ENCODE results near the gene IFNL3. TPM values are rescaled to one million over a fixed set of nuclear protein-coding genes. Genes with fewer than 3 reads are reported as not detected.

IFNL3 gene
- total RNA-seq, 2 experiments from 2014 or later = not detected

DNA sequence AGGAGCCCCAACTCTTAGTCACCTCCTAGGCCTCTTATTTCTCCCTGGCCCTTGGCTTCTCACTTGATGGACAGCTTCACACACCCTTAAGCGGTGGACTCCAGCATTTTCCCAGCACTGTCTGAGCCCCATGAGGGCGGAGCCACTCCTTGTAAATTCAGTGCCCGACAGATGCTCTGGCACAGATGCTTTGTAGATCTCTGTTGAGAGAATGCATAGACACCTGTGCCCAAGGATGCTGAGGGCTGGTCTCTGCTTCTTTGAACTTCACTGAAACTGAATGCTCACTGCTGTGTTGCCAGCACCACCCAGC is 44.0 kb downstream of the IFNL3 start:
- peaks cover 71% of the 10 kb centered on the region for H3K27me3 Mint-ChIP-seq
- POLR2A ChIA-PET = no interaction called here
- H3K9me3 Mint-ChIP-seq = no peaks in the 10 kb centered on the region
- H3K4me1 Mint-ChIP-seq = peaks cover 8% of the 10 kb centered on the region
- CTCF ChIA-PET = no interaction called here
- no peak for DNase-seq
- H3K4me3 Mint-ChIP-seq = no peak overlapping the region
- H3K36me3 Mint-ChIP-seq (ENCODE audit: low read depth) = no peaks in the 10 kb centered on the region
- H3K27ac Mint-ChIP-seq = no peak overlapping the region

DNA sequence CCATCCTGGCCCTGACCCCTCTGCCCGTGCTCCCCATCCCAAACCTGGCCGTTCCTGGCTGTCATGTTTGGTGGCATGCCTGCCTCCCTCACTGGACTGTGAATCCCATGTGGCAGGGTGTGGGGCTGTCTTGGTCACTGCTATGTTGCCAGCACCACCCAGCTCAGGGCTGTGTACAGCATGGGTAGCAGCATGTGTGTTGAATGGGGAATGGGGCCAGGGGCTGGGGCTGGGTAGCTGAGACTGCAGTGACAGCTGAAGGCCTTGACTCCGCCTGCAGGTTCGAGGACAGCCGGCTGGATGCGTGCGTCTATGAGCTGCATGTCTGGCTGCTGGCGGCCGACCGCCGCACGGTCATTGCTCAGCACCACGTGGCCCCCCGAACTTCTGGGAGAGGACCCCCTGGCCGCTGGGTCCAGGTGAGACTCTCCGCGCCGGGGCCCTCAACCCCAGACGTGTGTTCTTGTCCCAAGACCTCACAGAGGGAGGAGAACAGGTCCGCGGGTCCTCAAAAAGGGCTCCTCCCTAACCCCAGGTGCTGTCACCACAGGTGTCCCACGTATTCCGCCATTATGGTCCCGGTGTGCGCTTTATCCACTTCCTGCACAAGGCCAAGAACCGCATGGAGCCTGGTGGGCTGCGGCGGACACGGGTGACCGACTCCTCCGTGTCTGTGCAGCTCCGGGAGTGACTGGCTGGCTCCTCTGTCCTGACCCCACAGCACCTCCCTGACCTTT is 44.6 kb downstream of the IFNL3 start:
- peaks cover 8% of the 10 kb centered on the region for H3K4me1 Mint-ChIP-seq
- H3K27ac Mint-ChIP-seq = no peak overlapping the region
- H3K9me3 Mint-ChIP-seq = no peaks in the 10 kb centered on the region
- H3K27me3 Mint-ChIP-seq = peaks cover 71% of the 10 kb centered on the region
- no peaks in the 10 kb centered on the region for H3K36me3 Mint-ChIP-seq (ENCODE audit: low read depth)
- CTCF ChIA-PET = no interaction called here
- no peak overlapping the region for H3K4me3 Mint-ChIP-seq
- no peak for DNase-seq
- POLR2A ChIA-PET = no interaction called here

DNA sequence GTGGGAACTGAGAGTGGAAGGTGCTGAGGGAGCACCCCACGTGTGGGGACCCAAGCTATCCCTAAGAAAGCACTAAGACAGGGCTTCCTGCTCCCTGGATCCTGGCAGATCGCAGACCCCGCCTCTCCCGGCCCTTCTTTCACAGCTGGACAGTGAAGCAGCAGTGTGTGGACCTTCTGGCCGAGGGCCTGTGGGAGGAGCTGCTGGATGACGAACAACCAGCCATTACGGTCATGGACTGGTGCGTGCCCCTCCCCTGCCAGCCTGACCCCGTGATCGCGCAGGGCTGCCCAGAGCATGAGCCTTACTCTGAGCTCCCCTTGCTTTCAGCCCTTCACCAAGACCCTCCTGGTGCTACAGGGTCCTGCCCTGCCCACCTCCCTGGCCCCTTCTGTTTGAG is 45.8 kb downstream of the IFNL3 start:
- no peak for DNase-seq
- H3K36me3 Mint-ChIP-seq (ENCODE audit: low read depth) = no peaks in the 10 kb centered on the region
- H3K27ac Mint-ChIP-seq = no peak overlapping the region
- H3K27me3 Mint-ChIP-seq = peaks cover 72% of the 10 kb centered on the region
- no peak overlapping the region for H3K4me3 Mint-ChIP-seq
- no peaks in the 10 kb centered on the region for H3K9me3 Mint-ChIP-seq
- peaks cover 8% of the 10 kb centered on the region for H3K4me1 Mint-ChIP-seq
- ChIA-PET CTCF (no interaction called here), POLR2A (interaction anchor here (0.7 kb wide), 1 partner anchor 180 kb away, joined by 3 read pairs; no protein-coding TSS in a partner anchor)

DNA sequence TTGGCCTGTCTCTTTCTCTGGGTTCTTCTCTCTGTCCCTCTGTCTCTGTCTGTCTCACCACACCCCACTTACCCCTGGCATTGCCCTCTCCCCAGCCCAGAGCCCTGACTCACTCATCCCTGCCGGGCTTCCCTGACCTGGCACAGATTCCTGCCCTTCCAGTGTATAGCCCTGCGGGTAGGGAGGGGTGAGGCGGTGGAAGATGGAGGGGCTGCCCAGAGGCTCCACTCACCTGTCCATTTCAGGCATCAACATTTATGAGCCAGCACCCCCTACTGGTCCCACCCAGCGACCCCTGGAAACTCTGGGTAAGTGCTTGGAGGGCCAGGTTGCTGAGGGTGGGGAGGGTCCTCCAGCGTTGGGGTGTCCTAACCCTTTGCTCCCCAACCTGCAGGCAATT is 47.0 kb downstream of the IFNL3 start:
- ChIA-PET POLR2A (no interaction called here), CTCF (no interaction called here)
- DNase-seq = no peak
- Mint-ChIP-seq H3K9me3 (no peaks in the 10 kb centered on the region), H3K27ac (no peak overlapping the region), H3K4me1 (peaks cover 8% of the 10 kb centered on the region), H3K36me3 (ENCODE audit: low read depth) (no peaks in the 10 kb centered on the region), H3K4me3 (no peak overlapping the region), H3K27me3 (peaks cover 67% of the 10 kb centered on the region)

DNA sequence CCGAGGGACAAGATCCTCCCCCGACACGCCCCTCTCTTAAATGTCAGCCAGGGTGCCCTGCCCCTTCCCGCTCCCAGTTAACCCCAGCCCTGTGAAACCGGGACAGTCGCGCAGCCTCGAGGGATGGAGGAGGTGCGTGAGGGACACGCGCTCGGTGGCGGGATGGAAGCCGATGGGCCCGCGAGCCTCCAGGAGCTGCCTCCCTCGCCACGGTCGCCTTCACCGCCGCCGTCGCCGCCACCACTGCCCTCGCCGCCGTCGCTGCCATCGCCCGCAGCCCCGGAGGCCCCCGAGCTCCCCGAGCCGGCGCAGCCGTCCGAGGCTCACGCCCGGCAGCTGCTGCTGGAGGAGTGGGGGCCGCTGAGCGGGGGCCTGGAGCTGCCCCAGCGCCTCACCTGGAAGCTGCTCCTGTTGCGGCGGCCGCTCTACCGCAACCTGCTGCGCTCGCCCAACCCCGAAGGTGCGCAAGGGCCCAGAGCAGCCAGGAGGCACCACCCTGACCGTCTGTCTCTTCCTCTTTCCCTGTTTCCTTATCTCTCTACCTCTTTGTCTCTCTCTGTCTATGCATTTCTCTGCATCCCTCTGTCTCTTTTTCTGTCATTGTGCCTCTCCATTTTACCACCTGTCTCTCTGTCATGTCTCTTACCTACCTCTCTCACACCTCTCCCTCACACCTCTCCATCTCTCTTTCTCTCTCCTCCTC is 47.8 kb downstream of the IFNL3 start, which contains the start of gene NCCRP1:
Gene NCCRP1 (plus strand): TSS at position 105 of the 703 bp plus-strand sequence. CDS start 19 bp downstream, at position 124.
- Mint-ChIP-seq H3K4me3 (no peak within 1 kb of the TSS), H3K4me1 (peaks cover 8% of the 10 kb centered on the region), H3K36me3 (ENCODE audit: low read depth) (no peaks in the 10 kb centered on the region), H3K9me3 (no peaks in the 10 kb centered on the region), H3K27ac (no peak within 1 kb of the TSS), H3K27me3 (peaks cover 62% of the 10 kb centered on the region)
- ChIA-PET POLR2A (no interaction called here), CTCF (no interaction called here)
- no peak for DNase-seq

DNA sequence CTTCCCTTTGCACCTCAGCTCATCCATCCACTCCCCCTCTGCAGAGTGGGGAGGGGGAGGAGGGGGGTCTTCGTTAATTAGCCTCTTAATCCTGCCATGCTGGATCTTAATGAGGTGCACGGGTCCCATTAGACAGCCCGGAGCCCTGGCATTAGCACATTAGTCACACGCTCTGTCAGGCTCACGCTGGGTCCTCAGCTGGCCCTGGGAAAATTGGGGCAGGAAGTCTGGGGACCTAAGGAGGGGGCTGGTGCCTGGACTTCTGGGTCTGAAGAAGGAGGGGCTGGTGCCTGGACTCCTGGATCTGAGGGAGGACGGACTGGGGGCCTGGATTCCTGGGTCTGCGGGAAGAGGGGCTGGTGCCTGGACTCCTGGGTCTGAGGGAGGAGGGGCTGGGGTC is 48.5 kb downstream of the IFNL3 start:
- ChIA-PET POLR2A (no interaction called here), CTCF (no interaction called here)
- H3K27me3 Mint-ChIP-seq = peaks cover 59% of the 10 kb centered on the region
- H3K4me3 Mint-ChIP-seq = no peak overlapping the region
- no peak overlapping the region for H3K27ac Mint-ChIP-seq
- DNase-seq = no peak
- no peaks in the 10 kb centered on the region for H3K36me3 Mint-ChIP-seq (ENCODE audit: low read depth)
- H3K4me1 Mint-ChIP-seq = peaks cover 8% of the 10 kb centered on the region
- H3K9me3 Mint-ChIP-seq = no peaks in the 10 kb centered on the region

DNA sequence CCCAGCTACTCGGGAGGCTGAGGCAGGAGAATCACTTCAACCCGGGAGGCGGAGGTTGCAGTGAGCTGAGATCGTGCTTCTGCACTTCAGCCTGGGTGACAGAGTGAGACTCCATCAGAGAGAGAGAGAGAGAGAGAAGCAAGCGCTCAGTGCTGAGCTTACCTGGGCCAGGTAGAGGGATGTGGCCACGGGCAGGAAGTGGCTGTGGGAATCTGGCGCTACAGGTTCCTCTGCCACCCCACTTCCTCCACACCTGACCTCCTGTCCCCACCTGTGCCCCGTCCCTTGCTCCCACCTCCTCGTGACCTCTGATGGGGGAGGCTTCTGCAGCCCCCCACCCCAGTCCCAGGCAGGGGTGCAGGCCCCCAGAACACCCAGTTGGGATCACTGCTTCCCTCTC is 49.1 kb downstream of the IFNL3 start:
- no peak for DNase-seq
- H3K4me1 Mint-ChIP-seq = peaks cover 8% of the 10 kb centered on the region
- ChIA-PET POLR2A (no interaction called here), CTCF (no interaction called here)
- H3K36me3 Mint-ChIP-seq (ENCODE audit: low read depth) = no peaks in the 10 kb centered on the region
- no peak overlapping the region for H3K4me3 Mint-ChIP-seq
- H3K9me3 Mint-ChIP-seq = no peaks in the 10 kb centered on the region
- H3K27ac Mint-ChIP-seq = no peak overlapping the region
- peaks cover 55% of the 10 kb centered on the region for H3K27me3 Mint-ChIP-seq

DNA sequence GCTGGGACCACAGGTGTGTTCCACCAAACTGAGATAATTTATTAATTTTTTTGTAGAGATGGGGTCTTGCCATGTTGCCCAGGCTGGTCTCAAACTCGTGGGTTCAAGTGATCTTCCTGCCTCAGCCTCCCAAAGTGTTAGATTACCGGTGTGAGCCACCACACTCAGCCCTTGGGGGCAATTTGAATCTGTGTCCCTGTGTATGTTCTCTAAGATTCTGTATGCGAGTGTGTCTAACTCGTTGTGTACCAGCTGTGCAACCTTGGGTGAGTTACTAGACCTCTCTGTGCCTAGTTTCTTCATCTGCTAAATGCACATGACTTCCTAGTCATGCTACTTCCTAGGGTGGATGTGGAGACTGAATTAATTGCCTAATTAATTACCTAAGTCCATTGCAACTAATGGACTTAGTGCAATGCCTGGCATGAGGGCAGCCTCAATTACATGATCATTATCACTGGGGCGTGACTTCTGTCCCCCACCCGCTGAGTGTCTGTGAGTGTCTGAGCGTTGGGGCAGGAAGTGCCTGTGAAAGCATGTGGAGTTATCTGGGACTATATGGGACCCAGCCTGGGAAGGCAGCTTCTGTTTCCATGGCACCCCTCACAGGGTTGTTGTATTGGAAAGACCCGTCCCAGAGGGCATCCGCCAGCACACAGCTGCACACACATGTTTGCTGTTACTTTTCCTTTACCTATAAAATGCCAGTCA is 49.8 kb downstream of the IFNL3 start:
- ChIA-PET POLR2A (no interaction called here), CTCF (no interaction called here)
- DNase-seq = no peak
- Mint-ChIP-seq H3K27ac (no peak overlapping the region), H3K36me3 (ENCODE audit: low read depth) (no peaks in the 10 kb centered on the region), H3K27me3 (peaks cover 53% of the 10 kb centered on the region), H3K4me3 (no peak overlapping the region), H3K9me3 (no peaks in the 10 kb centered on the region), H3K4me1 (peaks cover 8% of the 10 kb centered on the region)

DNA sequence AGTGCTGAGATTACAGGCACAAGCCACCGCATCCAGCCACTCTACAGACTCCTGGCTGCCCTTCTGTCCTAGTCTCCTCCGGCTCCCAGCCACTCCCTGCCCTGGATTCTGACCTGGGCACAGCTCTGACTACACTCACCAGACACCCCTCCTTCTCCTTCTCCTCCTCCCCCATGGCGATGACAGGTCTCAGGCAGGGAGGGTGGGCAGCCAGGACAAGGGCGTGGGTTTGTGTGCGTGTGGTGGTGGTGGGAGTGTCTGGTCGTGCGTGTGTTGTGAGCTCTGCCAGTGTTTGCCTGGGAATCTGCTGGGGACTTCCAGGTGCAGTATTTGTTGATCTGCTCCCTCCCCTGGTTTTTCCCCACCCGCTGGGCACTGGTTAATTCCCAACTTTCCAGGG is 51.0 kb downstream of the IFNL3 start:
- H3K27me3 Mint-ChIP-seq = peaks cover 52% of the 10 kb centered on the region
- H3K4me1 Mint-ChIP-seq = peaks cover 8% of the 10 kb centered on the region

More for the DNA sequence above, 51.0 kb downstream of the IFNL3 start:
- no peak for DNase-seq
- H3K9me3 Mint-ChIP-seq = no peaks in the 10 kb centered on the region
- ChIA-PET POLR2A (no interaction called here), CTCF (no interaction called here)
- H3K36me3 Mint-ChIP-seq (ENCODE audit: low read depth) = no peaks in the 10 kb centered on the region
- no peak overlapping the region for H3K27ac Mint-ChIP-seq
- no peak overlapping the region for H3K4me3 Mint-ChIP-seq

Other genes with a start within 250 kb of the IFNL3 start
- under 1 TPM in 1 of 2 experiments, not detected in 1; 0.18 TPM for gene FBXO27, start 212.5 kb downstream of the IFNL3 start, total RNA-seq
- gene ACP7, start 160.6 kb downstream of the IFNL3 start, total RNA-seq = not detected
- gene PAK4, start 119.2 kb downstream of the IFNL3 start, total RNA-seq = 10 to 100 TPM; 16.2 to 19.6 TPM
- gene NCCRP1, start 48.0 kb downstream of the IFNL3 start, total RNA-seq = not detected
- not detected for gene SYCN, start 40.7 kb downstream of the IFNL3 start, total RNA-seq
- gene IFNL4, start 3.9 kb upstream of the IFNL3 start, total RNA-seq = not detected
- not detected for gene IFNL2, start 23.4 kb upstream of the IFNL3 start, total RNA-seq
- under 1 TPM; 0.38 to 0.43 TPM for gene IFNL1, start 51.4 kb upstream of the IFNL3 start, total RNA-seq
- 1 to 10 TPM; 9.2 to 9.3 TPM for gene LRFN1, start 75.9 kb upstream of the IFNL3 start, total RNA-seq
- gene GMFG, start 91.0 kb upstream of the IFNL3 start, total RNA-seq = 100 to 1,000 TPM; 705 to 721 TPM
- 10 to 100 TPM; 53.9 to 54.8 TPM for gene SAMD4B, start 97.4 kb upstream of the IFNL3 start, total RNA-seq
- gene PAF1, start 146.1 kb upstream of the IFNL3 start, total RNA-seq = 10 to 100 TPM; 44.0 to 47.2 TPM
- gene MED29, start 146.4 kb upstream of the IFNL3 start, total RNA-seq = 10 to 100 TPM; 32.3 to 34.5 TPM
- 100 to 1,000 TPM; 189 to 194 TPM for gene ZFP36, start 161.8 kb upstream of the IFNL3 start, total RNA-seq
- 10 to 100 TPM; 82.4 to 93.0 TPM for gene PLEKHG2, start 167.7 kb upstream of the IFNL3 start, total RNA-seq
- gene RPS16, start 190.9 kb upstream of the IFNL3 start, total RNA-seq = 1,000 to 10,000 TPM; 2,238 to 2,243 TPM
- 100 to 1,000 TPM; 153 to 159 TPM for gene SUPT5H, start 200.6 kb upstream of the IFNL3 start, total RNA-seq
- 10 to 100 TPM; 44.0 to 44.8 TPM for gene TIMM50, start 235.8 kb upstream of the IFNL3 start, total RNA-seq

All from activated CD4-positive, alpha-beta memory T cell treated with anti-CD3 and anti-CD28 coated beads, Interleukin-2, amount 10 ng/mL, durations not matched to agents 7 days and 5 days (primary cell).